HG03025 (cell line): Measurements from ENCODE around the gene CDK5RAP2.
"Not testable (repeated sequence)": the region's sequence is repeated elsewhere in the genome, so short reads cannot be mapped to it uniquely, and the experiment has no call there.

Experiments used
- ATAC-seq: cut with Tn5 transposase; IDR thresholded peaks from one replicate; pipeline ENCODE4 v1.9.1; 2021; ENCODE audit warnings: mild to moderate bottlenecking, moderate library complexity; ENCODE audit not compliant: unreplicated experiment, low FRiP score

Gene CDK5RAP2

GRCh38 chr9:120552210-120552704 is 27.7 kb downstream of the CDK5RAP2 start:
- not testable (repeated sequence) for ATAC-seq

GRCh38 chr9:120545701-120546550 is 34.0 kb downstream of the CDK5RAP2 start:
- ATAC-seq: no peak

DNA sequence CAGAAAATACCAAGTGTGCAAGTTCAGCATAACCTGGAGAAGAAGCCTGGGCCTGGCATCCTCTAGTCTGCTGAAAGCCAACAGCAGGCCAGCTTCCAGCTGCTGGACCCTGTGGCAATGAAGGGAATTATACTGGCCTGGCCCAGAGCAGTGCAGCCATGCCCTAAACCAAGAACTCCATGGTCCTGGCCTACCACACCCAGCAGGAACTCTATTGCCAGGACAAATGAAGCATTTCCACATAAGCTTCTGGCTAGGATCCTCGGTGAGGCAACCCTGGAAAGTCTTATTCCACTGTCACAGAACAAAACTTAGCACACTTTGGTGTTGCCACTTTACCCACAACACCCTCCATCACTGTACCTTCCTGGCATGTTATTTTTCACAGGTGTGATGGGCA is 35.5 kb downstream of the CDK5RAP2 start:
- ATAC-seq: no peak

GRCh38 chr9:120542701-120543490 is 37.1 kb downstream of the CDK5RAP2 start:
- no peak for ATAC-seq

DNA sequence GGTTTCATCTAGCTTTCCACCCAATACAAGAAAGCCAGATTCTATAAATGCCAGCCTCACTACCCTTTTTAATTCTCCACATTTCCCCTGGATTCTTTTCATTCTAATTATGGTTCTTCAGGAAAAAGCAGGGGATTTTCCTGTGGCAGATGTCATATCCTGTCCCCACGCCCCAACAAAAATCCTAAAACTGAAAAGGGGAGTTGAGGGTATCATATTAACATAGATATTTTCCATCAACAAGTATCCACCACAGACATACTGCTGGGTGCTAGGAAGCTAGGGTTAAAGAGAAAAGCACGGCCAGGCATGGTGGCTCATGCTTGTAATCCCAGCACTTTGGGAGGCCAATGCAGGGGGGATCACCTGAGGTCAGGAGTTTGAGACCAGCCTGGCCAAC is 38.0 kb downstream of the CDK5RAP2 start:
- ATAC-seq: no peak

GRCh38 chr9:120539951-120540350 is 40.0 kb downstream of the CDK5RAP2 start:
- no peak for ATAC-seq

GRCh38 chr9:120538339-120538738 is 41.6 kb downstream of the CDK5RAP2 start:
- no peak for ATAC-seq

- ATAC-seq: no peak
Measured at GRCh38 chr9:120536949-120537640, 42.9 kb downstream of the CDK5RAP2 start.

DNA sequence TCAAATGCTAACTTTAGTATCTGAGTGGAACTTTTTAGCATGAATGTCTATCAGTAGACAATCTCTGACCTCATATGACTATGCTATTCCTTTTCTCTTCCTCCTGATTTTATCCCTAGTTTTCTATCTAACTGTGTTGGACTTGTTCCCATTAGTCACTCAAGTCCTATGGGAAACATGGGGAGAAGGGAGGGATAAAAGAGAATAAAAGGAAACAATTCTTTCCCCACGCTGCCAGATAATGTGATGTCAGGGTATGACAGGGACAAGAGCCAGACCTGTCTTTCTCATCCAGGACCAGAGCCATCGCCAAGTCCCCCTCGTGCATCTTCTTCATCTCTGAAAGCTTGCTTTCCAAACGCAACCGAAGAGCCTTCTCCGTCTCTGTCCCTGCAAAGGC is 43.9 kb downstream of the CDK5RAP2 start:
- no peak for ATAC-seq

- ATAC-seq: no peak
Measured at GRCh38 chr9:120534266-120534665, 45.7 kb downstream of the CDK5RAP2 start.

GRCh38 chr9:120532891-120533290 is 47.1 kb downstream of the CDK5RAP2 start:
- ATAC-seq: no peak

- no peak for ATAC-seq
Measured at GRCh38 chr9:120532475-120532874, 47.5 kb downstream of the CDK5RAP2 start.

DNA sequence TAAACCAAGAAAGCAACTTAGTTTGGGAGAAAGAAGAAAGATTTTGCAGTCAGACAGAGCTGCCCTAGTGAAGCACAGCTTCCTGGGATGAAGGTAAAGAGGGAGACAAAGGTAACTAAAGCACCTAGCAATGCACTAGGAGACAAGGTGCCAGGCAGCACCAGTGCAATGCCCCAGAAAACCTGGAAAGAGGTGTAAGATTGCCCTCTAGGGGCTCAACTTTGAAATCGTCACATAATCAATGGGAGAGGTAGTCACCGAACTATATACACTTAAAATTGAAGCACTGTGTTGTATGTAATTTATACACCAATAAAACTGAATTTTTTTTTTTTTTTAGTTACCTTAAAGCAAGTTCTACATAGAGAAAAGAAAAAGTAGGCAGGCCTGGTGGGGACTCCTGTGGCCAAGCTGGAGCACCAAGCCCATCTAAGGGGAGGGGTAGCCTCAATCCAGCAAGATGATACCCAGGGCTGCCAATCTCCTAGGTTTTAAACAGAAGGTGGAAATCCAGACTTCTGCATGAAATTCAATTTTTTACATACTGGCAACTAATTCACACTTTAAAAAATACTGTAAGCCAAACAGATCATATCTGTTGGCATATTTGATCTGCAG is 48.2 kb downstream of the CDK5RAP2 start:
- no peak for ATAC-seq

DNA sequence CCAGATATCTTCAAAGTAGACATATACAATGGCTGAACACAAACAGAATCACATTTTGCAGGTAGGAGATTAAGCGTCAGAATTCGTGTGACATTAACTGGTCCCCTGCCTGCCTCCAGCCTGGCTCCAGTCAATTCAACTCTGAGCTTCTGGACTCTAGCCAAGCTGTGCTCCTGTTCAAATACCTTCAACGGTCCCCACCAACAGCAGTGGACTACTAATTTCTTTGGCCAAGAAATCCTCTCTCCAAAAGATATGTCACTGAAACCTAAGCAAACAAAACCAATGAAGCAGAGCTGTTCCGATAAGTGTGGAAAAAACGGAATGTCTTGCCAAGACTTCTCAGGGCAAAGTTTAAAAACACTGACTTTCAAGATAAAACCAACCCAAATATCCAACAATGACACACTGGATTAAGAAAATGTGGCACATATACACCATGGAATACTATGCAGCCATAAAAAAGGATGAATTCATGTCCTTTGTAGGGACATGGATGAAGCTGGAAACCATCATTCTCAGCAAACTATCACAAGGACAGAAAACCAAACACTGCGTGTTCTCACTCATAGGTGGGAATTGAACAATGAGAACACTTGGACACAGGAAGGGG is 49.6 kb downstream of the CDK5RAP2 start:
- not testable (repeated sequence) for ATAC-seq

DNA sequence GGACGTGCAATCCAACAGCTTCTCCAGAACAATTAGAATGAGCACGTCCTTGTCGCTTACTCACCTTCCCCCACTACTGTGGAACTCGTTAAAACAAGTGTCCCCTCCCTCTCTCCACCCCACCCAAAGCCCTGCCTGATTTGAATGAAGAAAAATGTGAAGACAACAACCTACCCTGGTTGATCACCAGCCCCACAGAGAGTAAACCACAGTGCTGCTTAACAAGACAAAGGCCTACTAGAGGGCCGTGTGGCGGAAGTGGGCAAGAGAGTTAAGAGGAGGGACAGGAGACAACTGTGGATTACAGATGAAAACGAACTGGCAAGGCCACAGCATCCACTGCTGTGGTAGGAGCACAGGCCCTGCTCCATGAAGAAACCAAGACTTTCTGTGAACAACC is 51.1 kb downstream of the CDK5RAP2 start:
- no peak for ATAC-seq

DNA sequence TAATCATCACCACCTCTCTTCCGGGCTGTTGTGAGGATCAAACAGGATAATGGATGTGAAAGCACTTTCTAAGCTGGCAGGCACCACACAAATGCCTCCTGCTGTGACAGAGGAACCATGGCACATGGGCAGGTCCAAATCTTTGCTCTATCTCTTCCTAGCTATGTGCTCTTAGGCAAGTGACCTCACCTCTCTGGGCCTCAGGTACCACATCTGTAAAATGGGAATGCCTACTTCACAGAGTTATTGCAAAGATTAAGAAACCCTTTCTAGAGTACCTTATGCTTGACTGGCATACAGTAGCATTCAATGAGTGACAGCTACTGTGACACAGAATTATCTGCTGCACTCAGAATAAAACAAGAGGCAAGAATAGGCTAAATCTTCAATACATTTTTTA is 51.6 kb downstream of the CDK5RAP2 start:
- no peak for ATAC-seq

DNA sequence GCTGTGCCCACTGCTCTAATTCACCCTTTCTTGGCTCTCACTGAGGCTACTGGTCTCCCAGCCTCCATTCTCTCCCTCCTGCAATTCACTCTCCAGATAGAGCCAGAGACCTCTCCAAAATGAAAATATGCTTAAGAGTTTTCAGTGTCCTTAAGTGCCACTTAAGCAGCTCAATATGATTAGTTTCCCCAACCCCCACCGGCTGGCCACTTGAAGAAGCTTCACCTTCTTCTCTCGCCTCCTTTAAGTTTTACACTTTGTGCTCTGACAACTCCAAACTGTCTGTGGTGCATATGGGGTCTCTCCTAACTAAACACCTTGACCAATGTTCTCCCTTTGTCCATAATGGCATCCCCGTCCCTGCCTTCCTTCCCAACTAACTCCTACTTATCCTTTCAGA is 53.4 kb downstream of the CDK5RAP2 start:
- no peak for ATAC-seq

DNA sequence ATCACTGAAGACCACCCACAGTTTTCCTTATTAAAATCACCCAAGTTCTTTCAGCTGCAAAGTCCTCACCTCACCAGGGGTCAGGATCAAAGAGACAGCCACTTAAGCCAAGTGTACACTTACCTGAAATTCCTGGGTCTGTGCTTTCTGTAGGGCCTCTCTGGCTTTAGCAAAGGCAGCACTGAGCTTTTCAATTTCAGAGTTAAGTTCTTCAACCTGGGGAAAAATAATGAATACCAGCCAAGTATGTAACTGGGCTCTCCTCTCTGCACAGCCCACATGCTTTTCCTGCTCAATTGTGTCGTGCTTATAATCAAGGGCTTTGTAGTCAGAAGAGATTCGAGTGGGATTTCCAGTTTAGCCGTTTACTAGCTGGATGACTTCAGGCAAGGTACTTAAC is 55.1 kb downstream of the CDK5RAP2 start:
- ATAC-seq: no peak

DNA sequence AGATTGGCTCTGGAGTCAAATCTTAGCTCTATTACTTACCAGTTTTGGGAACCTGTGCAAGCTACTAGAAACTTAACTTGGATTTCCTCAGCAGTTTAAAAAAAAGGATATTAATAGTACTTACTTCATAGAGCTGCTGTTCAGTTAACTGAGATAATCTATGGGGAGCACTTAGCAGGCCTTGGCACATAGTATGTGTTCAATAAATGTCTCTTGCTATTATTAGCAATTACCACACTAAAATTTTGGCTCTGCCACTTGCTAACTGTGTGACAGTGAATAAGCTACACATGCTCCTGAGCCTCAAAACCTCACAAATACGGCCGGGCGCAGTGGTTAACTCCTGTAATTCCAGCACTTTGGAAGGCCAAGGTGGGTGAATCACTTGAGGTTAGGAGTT is 55.9 kb downstream of the CDK5RAP2 start:
- no peak for ATAC-seq

DNA sequence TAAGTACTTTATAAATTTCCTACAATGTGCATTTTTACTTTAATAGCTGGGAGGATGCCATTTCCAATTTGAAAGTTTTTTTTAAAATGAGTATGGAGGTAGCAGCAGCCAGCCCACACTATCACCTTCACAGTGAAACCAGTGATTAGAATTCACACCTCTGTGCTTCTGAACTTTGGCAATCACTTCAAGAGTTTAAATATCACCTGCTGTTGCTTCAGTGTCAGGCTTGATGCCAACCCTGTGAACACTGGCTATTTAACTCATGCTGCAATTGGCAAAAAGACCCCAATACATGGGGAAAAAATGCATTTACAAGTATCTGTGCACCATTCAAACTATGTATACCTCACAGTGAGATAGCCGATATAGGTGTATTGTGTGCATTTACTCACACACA is 57.4 kb downstream of the CDK5RAP2 start:
- ATAC-seq: no peak
